Right renal cortex interstitium (tissue), 3 donors: ENCODE results near the gene LSM7. TPM values are rescaled to one million over a fixed set of nuclear protein-coding genes. Genes with fewer than 3 reads are reported as not detected.

ENCODE experiments used
- DNase-seq, 3 donors: peaks; one replicate each; pipeline ENCODE4 v3.0.0-alpha.2; 2013; ENCODE audit warnings: low read depth in 3 of 3, low spot score in 2 of 3
- polyA plus RNA-seq, 3 donors: library from polyadenylated mRNA; unstranded; fragments of 120-200 nt; gene quantifications; one replicate each; pipeline ENCODE4 v1.2.1, GENCODE V29; 2013; ENCODE audit not compliant: insufficient read length in 3 of 3

The LSM7 gene
- polyA plus RNA-seq, 3 donors = 74.8 to 92.3 (median 86.9) TPM

GRCh38 chr19:2305452-2306280 is 22.7 kb downstream of the LSM7 start:
- no peak for DNase-seq

DNA sequence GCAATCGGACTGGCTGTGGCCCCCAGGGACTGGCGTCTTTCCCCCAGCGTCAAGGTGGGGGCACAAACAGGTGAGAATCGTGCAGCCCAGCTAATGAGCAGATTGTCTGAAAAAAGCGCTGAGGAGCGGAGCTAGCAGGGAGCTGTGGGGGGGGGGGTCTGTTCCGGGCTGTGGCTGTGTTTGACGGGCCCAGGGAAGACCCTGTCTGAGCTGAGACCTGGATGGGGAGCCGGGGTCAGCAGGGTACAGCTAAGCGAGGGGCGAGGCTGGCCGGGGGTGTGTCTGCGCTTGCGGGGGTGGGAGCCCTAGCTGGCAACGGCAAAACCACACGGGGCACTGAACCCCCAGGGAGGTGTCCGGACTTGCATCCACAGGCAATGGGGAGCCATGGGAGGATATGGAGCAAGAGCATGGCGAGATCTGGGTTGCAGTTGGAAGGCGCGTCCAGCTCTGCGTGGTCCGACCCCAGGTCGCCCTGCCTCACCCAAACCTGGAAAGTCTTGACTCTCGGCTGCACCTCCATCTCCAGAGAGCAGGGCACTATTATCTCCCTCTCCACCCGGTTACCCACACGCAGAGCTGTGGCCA is 25.1 kb downstream of the LSM7 start:
- no peak for DNase-seq

DNA sequence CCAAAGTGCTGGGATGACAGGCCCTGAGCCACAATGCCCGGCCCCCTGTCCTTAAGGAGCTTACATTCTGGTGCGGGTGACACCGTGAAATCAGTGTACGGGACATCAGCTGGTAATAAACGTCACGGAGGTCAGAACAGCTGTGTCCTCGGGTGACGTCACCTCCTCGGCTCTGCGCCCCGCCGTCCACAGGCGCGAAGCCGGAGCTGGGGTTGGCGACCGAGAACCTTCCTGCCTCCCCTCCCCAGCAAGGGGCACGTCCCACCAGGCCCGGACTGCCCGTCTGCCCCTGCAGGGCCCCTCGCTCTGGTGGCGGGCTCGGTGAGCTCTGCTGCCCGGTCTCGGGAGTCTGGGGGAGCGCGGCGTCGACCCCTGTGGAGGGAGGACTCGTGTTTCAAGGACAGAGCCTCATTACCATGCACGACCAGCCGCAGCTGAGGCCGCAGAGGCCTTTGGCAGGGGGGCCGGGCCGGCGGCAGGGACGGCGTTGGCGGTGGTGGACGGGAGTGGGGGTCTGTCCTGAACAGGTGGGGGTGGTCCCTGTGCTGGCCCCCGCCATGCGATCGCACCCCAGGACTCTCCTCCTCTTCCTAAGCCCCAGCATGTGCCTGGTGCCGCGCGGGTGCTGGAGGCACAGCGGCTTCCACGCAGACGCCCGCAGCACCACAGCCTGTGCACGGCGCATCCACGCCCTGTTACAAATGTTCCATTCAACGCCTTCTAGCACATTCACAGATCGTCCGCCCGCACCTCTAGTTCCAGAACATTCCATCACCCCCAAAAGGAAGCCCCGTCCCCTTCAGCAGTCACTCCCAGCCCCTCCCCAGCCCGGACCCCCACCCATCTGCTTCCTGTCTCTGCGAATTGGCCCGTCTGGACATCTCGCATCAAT is 25.8 kb downstream of the LSM7 start:
- no peak for DNase-seq

GRCh38 chr19:2300533-2300932 is 27.9 kb downstream of the LSM7 start:
- DNase-seq = no peak

DNA sequence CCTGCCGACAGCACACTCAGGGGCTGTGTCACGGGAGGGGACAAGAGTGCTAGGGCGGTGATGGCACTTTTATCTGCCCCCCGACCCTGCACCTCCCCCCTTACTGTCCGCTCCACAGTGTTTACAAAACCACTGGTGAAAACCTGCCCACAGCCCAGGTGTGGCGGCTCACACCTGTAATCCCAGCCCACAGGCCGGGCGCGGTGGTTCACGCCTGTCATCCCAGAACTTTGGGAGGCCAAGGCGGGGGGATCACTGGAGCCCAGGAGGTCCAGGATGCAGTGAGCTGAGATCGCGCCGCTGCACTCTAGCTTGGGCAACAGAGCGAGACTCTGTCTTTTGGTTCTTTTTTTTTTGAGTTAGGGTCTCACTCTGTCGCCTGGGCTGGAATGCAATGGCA is 32.2 kb downstream of the LSM7 start:
- no peak for DNase-seq

GRCh38 chr19:2294687-2295335 is 33.6 kb downstream of the LSM7 start:
- DNase-seq = no peak

DNA sequence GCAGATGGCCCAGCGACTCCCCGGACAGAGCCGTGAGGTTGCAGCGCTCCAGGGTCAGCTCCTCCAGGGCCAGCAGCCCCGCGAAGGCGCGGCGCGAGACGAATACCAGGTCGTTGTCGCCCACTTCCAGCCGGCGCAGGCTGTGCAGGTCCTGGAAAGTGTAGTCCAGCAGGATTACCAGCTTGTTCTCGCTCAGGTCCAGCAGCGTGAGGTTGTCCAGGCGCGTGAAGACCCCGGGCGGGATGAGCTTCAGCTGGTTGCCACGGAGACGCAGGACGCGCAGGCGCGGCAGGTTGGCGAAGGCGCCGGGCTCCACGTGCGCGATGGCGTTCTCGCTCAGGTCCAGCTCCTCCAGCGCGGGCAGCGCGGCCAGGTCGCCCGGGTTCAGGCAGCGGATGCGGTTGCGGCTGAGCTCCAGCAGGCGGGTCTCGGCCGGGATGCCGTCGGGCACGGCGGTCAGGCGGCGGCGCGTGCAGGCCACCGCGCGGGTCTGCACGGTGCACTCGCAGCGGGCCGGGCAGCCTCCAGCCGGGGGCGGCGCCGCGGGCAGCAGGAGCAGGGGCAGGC is 37.1 kb downstream of the LSM7 start:
- DNase-seq = no peak

DNA sequence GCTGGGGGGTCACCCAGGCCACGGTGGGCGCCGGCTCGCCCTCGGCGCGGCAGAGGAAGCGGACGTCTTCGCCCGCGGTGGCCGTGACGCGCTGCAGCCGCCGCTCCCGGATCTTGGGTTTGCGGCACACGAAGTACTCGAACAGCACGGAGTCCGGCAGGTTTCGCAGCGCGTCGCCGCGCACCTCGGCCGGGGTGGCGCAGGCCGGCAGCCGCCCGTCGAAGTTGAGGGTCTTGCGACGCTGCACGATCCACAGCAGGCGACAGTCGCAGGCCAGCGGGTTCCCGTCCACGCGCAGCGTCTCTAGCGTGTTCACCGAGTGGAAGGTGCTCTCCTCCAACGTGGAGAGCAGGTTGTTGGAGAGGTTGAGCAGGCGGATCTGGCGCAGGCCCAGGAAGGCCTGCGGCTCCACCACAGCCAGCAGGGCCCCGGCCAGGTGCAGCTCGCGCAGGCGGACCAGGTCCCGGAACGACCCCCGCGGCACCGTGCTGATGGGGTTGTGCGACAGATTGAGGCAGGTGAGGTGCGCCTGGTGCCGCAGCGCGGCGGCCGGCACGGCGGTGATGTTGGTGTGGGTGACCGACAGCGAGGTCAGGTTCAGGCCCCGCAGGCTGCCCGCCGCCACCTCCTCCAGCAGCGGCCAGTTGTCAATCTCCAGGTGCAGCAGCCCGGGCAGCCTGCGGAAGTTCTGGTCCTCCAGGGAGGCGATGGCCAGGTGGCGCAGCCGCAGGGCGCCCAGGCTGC is 37.8 kb downstream of the LSM7 start:
- DNase-seq = no peak

DNA sequence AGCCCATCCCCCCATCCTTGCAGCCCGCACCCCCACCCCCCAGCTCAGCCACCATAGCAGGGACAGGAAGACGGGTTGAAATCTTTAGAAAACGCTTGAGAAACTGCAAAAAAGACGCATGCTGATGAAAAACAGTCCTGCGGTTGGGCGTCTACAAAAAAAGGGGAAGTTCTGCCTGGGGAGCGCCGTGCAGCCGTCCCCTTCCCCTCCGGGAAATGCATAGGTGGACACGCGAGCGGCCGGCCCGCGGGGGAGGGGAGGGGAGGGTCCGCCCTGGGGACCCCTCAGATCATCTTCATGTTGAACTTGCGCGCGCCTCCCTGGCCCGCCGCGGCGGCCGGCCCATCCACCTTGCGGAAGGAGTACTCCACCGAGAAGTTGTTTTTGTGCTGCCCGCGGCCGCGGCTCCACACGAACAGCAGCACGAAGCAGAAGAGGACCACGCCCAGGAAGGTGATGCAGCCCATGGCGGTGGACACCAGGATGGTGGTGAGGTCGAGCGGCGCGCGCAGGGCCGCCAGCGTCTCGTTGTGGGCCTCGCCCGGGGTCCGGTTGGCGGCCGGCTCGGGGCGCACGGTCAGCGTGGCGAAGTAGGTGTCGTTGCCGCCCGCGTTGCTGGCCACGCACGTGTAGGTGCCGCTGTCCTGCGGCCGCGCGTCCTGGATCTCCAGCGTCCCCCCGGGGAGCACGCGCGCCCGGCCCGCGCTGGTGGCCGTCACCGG is 38.5 kb downstream of the LSM7 start:
- no peak for DNase-seq

DNA sequence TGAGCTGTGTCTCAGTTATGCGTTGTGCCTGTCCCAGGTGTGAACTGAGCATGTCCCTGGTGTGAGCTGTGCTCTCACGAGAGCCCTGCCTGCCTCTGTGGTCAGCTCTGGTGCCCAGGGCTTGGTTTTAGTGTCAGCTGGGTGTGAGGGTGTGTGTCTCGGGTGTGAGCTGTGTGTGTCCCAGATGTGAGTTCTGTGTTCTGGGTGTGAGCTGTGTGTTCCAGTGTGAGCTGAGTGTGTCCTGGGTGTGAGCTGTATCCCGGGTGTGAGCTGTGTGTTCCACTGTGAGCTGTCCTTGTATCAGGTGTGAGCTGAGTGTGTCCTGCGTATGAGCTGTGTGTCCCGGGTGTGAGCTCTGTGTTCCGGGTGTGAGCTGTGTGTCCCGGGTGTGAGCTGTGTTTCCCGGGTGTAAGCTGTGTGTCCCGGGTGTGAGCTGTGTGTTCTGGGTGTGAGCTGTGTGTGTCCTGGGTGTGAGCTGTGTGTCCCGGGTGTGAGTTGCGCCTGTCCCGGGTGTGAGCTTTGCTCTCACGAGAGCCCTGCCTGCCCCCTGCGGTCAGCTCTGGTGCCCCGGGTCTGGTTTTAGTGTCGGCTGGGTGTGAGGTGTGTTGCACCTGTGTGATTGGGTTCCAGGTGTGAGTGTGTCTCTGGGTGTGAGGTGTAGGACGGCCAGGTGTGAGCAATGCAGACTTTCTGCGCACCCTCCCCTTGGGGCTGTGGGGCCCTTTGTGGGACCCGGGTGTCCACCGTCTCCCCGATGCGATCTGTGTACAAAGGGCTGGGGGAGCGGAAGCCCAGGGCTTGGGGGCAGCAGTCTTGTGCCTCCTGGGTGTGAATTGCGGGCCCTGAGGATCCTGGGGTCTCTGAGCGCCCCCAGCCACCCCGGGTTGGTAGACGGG is 39.3 kb downstream of the LSM7 start:
- DNase-seq = no peak

- DNase-seq = no peak
Measured at GRCh38 chr19:2288338-2288817, 40.0 kb downstream of the LSM7 start.

GRCh38 chr19:2287585-2288337 is 40.6 kb downstream of the LSM7 start:
- DNase-seq = no peak

- DNase-seq = no peak
Measured at GRCh38 chr19:2286402-2287140, 41.8 kb downstream of the LSM7 start.

- no peak for DNase-seq
Measured at GRCh38 chr19:2283835-2284507, 44.4 kb downstream of the LSM7 start.

GRCh38 chr19:2282862-2283237 is 45.5 kb downstream of the LSM7 start:
- DNase-seq = no peak
